Mesothelial cell of epicardium (in vitro differentiated cells): ENCODE measurements around the gene SFRP5. TPM values are rescaled to one million over a fixed set of nuclear protein-coding genes. Genes with fewer than 3 reads are reported as not detected.

ENCODE experiments used
- DNase-seq, 2 experiments: peaks; one replicate each; pipeline ENCODE4 v3.0.0; 2021; ENCODE audit warnings: low spot score in 2 of 2; ENCODE audit not compliant: unreplicated experiment in 2 of 2
- H3K27ac Mint-ChIP-seq: 2 replicates; pipeline ENCODE4 v1.8.0; 2021; ENCODE audit warnings: mixed read lengths
- H3K27me3 Mint-ChIP-seq: 2 replicates; pipeline ENCODE4 v1.8.0; 2021; ENCODE audit warnings: low read depth, mixed read lengths
- H3K36me3 Mint-ChIP-seq: 2 replicates; pipeline ENCODE4 v1.8.0; 2021; ENCODE audit warnings: mixed read lengths
- H3K4me1 Mint-ChIP-seq: 2 replicates; pipeline ENCODE4 v1.8.0; 2021; ENCODE audit warnings: mixed read lengths
- H3K4me3 Mint-ChIP-seq: 2 replicates; pipeline ENCODE4 v1.8.0; 2021; ENCODE audit warnings: mild to moderate bottlenecking, moderate library complexity, mixed read lengths
- H3K9me3 Mint-ChIP-seq: 2 replicates; pipeline ENCODE4 v1.8.0; 2021; ENCODE audit warnings: mixed read lengths
- total RNA-seq: library from RNA; stranded (reverse); gene quantifications from 3 replicates; pipeline ENCODE4 v1.2.1, GENCODE V29; 2021
- TF ChIP-seq, protein P1 (sequence below): fragments of 200-600 bp; sonication (generic); IDR thresholded peaks from one replicate; pipeline ENCODE4 v1.5.0; 2021; ENCODE audit warnings: antibody characterized with exemption; ENCODE audit not compliant: unreplicated experiment

The SFRP5 gene
- total RNA-seq, 1 donor from 2014 or later = 0.69 TPM

DNA sequence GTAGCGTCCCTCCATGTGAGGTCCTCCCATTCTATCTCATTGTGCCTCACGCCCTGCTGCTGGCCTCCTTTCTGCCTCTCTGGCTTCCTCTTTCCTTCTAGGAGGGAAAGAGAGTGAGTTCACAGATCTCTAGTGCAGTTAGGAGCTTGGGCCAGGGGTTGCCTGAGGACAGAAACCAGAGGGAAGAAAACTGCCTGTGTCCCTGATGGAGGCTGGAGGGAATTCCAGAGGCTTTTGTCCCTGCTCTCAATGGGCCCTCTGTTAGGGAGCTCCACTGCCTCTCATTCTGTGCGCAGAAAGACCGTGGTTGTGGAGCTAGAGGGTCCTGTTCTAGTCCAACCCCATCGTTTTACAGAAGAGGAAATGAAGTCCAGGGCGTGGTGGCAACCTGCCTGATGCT, 53.6 kb downstream of the SFRP5 start:
- Mint-ChIP-seq H3K27me3 (no peaks in the 10 kb centered on the region), H3K9me3 (no peaks in the 10 kb centered on the region), H3K4me3 (no peak overlapping the region), H3K4me1 (peaks cover 49% of the 10 kb centered on the region), H3K36me3 (peaks cover 21% of the 10 kb centered on the region), H3K27ac (peak overlapping the region; percentile 74)
- DNase-seq = no peak
- TF ChIP-seq, protein P1, sequence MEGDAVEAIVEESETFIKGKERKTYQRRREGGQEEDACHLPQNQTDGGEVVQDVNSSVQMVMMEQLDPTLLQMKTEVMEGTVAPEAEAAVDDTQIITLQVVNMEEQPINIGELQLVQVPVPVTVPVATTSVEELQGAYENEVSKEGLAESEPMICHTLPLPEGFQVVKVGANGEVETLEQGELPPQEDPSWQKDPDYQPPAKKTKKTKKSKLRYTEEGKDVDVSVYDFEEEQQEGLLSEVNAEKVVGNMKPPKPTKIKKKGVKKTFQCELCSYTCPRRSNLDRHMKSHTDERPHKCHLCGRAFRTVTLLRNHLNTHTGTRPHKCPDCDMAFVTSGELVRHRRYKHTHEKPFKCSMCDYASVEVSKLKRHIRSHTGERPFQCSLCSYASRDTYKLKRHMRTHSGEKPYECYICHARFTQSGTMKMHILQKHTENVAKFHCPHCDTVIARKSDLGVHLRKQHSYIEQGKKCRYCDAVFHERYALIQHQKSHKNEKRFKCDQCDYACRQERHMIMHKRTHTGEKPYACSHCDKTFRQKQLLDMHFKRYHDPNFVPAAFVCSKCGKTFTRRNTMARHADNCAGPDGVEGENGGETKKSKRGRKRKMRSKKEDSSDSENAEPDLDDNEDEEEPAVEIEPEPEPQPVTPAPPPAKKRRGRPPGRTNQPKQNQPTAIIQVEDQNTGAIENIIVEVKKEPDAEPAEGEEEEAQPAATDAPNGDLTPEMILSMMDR = no peak

DNA sequence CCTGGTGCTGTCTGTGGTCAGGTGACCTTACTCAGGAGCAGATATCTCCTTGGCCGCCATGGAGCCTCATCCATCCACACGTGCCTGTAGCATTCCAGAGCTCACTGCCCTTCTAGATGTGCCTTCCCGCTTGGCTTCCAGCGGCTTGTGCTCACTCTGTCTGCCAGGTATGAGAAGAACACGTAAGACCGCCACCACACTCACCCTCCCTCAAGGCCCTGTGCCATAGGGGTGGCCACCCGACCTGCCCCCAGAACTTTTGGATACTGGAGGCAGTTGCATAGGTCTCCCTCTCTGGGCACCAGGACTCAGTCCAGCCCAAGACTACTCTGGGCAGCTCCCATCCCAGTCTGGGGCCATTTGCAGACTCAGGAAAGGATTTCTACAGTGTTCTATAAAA, 54.2 kb downstream of the SFRP5 start:
- H3K27me3 Mint-ChIP-seq = no peaks in the 10 kb centered on the region
- peak overlapping the region; percentile 47 for H3K27ac Mint-ChIP-seq
- H3K4me1 Mint-ChIP-seq = peaks cover 54% of the 10 kb centered on the region
- DNase-seq = no peak
- no peak overlapping the region for H3K4me3 Mint-ChIP-seq
- no peaks in the 10 kb centered on the region for H3K9me3 Mint-ChIP-seq
- H3K36me3 Mint-ChIP-seq = peaks cover 21% of the 10 kb centered on the region
- TF ChIP-seq, protein P1 = no peak

Other genes with a start within 250 kb of the SFRP5 start
- 0.20 to 0.24 TPM (median 0.20 TPM) in 3 replicates for gene ANKRD2, start 199.2 kb downstream of the SFRP5 start, total RNA-seq
- gene HOGA1, start 187.6 kb downstream of the SFRP5 start, total RNA-seq = 0.31 to 0.50 TPM (median 0.40 TPM) in 3 replicates
- gene C10orf62, start 182.3 kb downstream of the SFRP5 start, total RNA-seq = not detected in 3 replicates
- 15.4 to 17.3 TPM (median 16.4 TPM) in 3 replicates for gene MORN4, start 138.5 kb downstream of the SFRP5 start, total RNA-seq
- 18.4 to 20.1 TPM (median 18.7 TPM) in 3 replicates for gene PI4K2A, start 131.3 kb downstream of the SFRP5 start, total RNA-seq
- 7.8 to 9.0 TPM (median 7.9 TPM) in 3 replicates for gene AVPI1, start 84.8 kb downstream of the SFRP5 start, total RNA-seq
- gene MARVELD1, start 58.3 kb downstream of the SFRP5 start, total RNA-seq = 72.5 to 75.4 TPM (median 75.4 TPM) in 3 replicates
- gene ZFYVE27, start 34.9 kb downstream of the SFRP5 start, total RNA-seq = 39.6 to 40.7 TPM (median 39.9 TPM) in 3 replicates
- gene GOLGA7B, start 77.8 kb upstream of the SFRP5 start, total RNA-seq = 0.07 to 0.16 TPM (median 0.09 TPM) in 3 replicates